Endodermal cell (in vitro differentiated cells): Measurements from ENCODE around the gene YY2. TPM values are rescaled to one million over a fixed set of nuclear protein-coding genes. Genes with fewer than 3 reads are reported as not detected.
"Not testable (repeated sequence)": the region's sequence is repeated elsewhere in the genome, so short reads cannot be mapped to it uniquely, and the experiment has no call there.

Experiments used
- DNase-seq: peaks from one replicate; pipeline ENCODE4 v3.0.0-alpha.2; 2017
- H3K27ac ChIP-seq: 2 replicates; pipeline ENCODE4 v1.5.1; 2013; ENCODE audit warnings: mild to moderate bottlenecking, low read depth, low read length, moderate library complexity
- H3K27me3 ChIP-seq: 2 replicates; pipeline ENCODE4 v1.6.1; 2013; ENCODE audit warnings: mild to moderate bottlenecking, low read length, moderate library complexity; ENCODE audit not compliant: insufficient read depth, control insufficient read depth, poor library complexity, severe bottlenecking
- H3K36me3 ChIP-seq: 2 replicates; pipeline ENCODE4 v1.7.0; 2013; ENCODE audit warnings: mild to moderate bottlenecking, low read length, moderate library complexity; ENCODE audit not compliant: control insufficient read depth, insufficient read depth
- H3K4me1 ChIP-seq: one replicate; pipeline ENCODE4 v1.7.0; 2013; ENCODE audit warnings: low read length; ENCODE audit not compliant: control insufficient read depth, insufficient read depth
- H3K4me3 ChIP-seq: 2 replicates; pipeline ENCODE4 v1.5.1; 2013; ENCODE audit warnings: mild to moderate bottlenecking, low read length, moderate library complexity
- H3K9ac ChIP-seq: 2 replicates; pipeline ENCODE4 v1.6.1; 2013; ENCODE audit warnings: mild to moderate bottlenecking, low read length, moderate library complexity; ENCODE audit not compliant: poor library complexity, severe bottlenecking; ENCODE audit errors: extremely low read depth
- H3K9me3 ChIP-seq: 2 replicates; pipeline ENCODE4 v1.6.1; 2013; ENCODE audit warnings: mild to moderate bottlenecking, low read length, moderate library complexity; ENCODE audit not compliant: control insufficient read depth
- H3K27ac Mint-ChIP-seq: 2 replicates; pipeline ENCODE4 v1.8.0; 2020; ENCODE audit warnings: mixed read lengths
- H3K27me3 Mint-ChIP-seq: 2 replicates; pipeline ENCODE4 v1.8.0; 2021; ENCODE audit warnings: mild to moderate bottlenecking, mixed read lengths; ENCODE audit not compliant: insufficient read depth
- H3K36me3 Mint-ChIP-seq: 2 replicates; pipeline ENCODE4 v1.8.0; 2020; ENCODE audit warnings: low read depth, mixed read lengths
- H3K4me1 Mint-ChIP-seq: 2 replicates; pipeline ENCODE4 v1.8.0; 2020; ENCODE audit warnings: mixed read lengths
- H3K4me3 Mint-ChIP-seq: 2 replicates; pipeline ENCODE4 v1.8.0; 2020; ENCODE audit warnings: mild to moderate bottlenecking, moderate library complexity, mixed read lengths
- H3K9me3 Mint-ChIP-seq: 2 replicates; pipeline ENCODE4 v1.8.0; 2020; ENCODE audit warnings: mild to moderate bottlenecking, mixed read lengths
- WGBS, 2 experiments: methylation state at CpG; one replicate each; pipeline versions ENCODE4 v1.1.5 to v1.1.7; 2013; ENCODE audit warnings: missing lambda C conversion rate in 2 of 2, mixed read lengths in 1 of 2; ENCODE audit not compliant: insufficient coverage in 1 of 2, insufficient read length in 1 of 2; 5-methylcytosine and 5-hydroxymethylcytosine counted together
- total RNA-seq, 2 donors: library from RNA; stranded (reverse); fragmentation: NEBNext Ultra II Directional in 1 of 2; extraction: Animal tissue kit (Norgen Biotek cat#: 25700) in 1 of 2; gene quantifications; 2 replicates in 1 of 2; 3 replicates in 1 of 2; pipeline ENCODE4 v1.2.1, GENCODE V29; 2021
- TF ChIP-seq, protein P1 (sequence below): fragments of 200-600 bp; sonication (generic); conservative IDR thresholded peaks from 2 replicates; pipeline ENCODE4 v1.5.0; 2021; ENCODE audit warnings: antibody characterized with exemption, mild to moderate bottlenecking

The YY2 gene
- total RNA-seq, 2 donors from 2014 or later, result 1.4 to 1.9 TPM

DNA sequence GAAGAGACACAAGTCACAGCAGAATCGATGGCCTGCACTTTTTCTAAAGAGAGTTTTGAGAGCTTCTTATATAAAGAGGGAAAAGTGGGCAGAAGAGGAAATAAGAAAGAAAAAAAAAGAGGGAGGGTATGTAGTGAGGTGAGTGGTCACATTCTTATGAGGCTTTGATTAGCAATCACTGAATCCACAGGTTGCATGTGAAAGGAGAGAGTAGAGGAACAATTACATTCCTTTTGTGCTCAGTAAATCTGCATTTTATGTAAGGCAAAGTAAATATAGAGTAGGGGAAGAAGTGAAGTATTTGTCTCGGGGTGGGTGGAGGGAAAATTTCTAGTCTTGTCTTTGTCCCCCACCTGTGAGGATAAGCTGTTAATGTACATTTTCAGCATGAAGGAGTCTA is 43.2 kb upstream of the YY2 start:
- H3K9me3 ChIP-seq, result peaks cover 9% of the 10 kb centered on the region
- no peaks in the 10 kb centered on the region for H3K36me3 ChIP-seq
- H3K27ac ChIP-seq, result no peak overlapping the region
- TF ChIP-seq, protein P1, sequence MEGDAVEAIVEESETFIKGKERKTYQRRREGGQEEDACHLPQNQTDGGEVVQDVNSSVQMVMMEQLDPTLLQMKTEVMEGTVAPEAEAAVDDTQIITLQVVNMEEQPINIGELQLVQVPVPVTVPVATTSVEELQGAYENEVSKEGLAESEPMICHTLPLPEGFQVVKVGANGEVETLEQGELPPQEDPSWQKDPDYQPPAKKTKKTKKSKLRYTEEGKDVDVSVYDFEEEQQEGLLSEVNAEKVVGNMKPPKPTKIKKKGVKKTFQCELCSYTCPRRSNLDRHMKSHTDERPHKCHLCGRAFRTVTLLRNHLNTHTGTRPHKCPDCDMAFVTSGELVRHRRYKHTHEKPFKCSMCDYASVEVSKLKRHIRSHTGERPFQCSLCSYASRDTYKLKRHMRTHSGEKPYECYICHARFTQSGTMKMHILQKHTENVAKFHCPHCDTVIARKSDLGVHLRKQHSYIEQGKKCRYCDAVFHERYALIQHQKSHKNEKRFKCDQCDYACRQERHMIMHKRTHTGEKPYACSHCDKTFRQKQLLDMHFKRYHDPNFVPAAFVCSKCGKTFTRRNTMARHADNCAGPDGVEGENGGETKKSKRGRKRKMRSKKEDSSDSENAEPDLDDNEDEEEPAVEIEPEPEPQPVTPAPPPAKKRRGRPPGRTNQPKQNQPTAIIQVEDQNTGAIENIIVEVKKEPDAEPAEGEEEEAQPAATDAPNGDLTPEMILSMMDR, result no peak
- H3K27ac Mint-ChIP-seq, result peak overlapping the region; percentile 10
- peaks cover 3% of the 10 kb centered on the region for H3K27me3 Mint-ChIP-seq
- H3K4me3 Mint-ChIP-seq, result no peak overlapping the region
- peaks cover 45% of the 10 kb centered on the region for H3K4me1 Mint-ChIP-seq
- no peak for DNase-seq
- peaks cover 27% of the 10 kb centered on the region for H3K9me3 Mint-ChIP-seq
- H3K9ac ChIP-seq, result no peak overlapping the region
- WGBS, 2 experiments, result 69 to 92% methylated on average over 2 of the region's 2 CpGs
- H3K27me3 ChIP-seq, result no peaks in the 10 kb centered on the region
- H3K4me3 ChIP-seq, result no peak overlapping the region
- H3K36me3 Mint-ChIP-seq, result peaks cover 3% of the 10 kb centered on the region
- H3K4me1 ChIP-seq, result peaks cover 9% of the 10 kb centered on the region

DNA sequence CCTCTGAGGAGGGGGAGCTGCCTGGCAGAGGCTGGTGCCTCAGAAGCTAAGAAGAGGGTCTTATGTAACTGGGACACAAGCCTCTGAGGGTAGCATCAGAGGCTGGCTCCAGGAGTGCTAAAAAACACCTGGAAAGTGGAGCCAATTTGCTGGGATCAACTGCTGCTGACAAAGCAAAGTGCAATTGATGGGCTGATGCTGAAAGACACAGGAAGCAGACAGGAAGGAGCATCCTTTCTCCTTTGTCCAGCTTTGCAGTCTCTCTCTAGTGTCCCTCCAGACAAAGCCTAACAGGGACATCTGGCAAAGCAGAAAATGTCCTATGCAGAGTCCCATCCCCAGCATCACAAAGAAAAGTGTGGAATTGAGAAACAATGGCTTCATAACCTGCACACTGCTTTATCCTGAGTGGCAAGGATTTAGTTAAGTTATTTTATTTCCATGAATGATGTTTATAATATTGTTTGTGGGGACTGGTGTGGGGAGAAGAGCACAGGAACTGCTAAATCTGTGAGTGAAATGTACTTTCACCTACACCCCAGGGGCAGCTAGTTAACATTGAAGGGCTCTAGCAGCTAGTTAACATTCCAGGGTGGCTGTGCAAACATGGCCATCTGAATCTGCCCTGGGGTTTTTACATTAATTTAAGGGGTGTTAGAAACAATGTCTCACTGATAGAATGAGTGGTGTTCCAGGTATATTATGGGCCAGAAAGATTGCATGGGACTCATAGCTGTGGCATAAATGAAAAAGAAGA is 42.0 kb upstream of the YY2 start:
- peaks cover 21% of the 10 kb centered on the region for H3K9me3 Mint-ChIP-seq
- Histone ChIP-seq H3K36me3 (no peaks in the 10 kb centered on the region), H3K9ac (no peak overlapping the region), H3K27ac (no peak overlapping the region), H3K9me3 (peaks cover 9% of the 10 kb centered on the region), H3K4me1 (peaks cover 9% of the 10 kb centered on the region), H3K27me3 (no peaks in the 10 kb centered on the region), H3K4me3 (no peak overlapping the region)
- H3K27me3 Mint-ChIP-seq, result peaks cover 3% of the 10 kb centered on the region
- DNase-seq, result peak; percentile 54
- H3K27ac Mint-ChIP-seq, result peak overlapping the region; percentile 83
- H3K4me1 Mint-ChIP-seq, result peaks cover 48% of the 10 kb centered on the region
- TF ChIP-seq, protein P1, result no peak
- H3K4me3 Mint-ChIP-seq, result no peak overlapping the region
- peaks cover 3% of the 10 kb centered on the region for H3K36me3 Mint-ChIP-seq

DNA sequence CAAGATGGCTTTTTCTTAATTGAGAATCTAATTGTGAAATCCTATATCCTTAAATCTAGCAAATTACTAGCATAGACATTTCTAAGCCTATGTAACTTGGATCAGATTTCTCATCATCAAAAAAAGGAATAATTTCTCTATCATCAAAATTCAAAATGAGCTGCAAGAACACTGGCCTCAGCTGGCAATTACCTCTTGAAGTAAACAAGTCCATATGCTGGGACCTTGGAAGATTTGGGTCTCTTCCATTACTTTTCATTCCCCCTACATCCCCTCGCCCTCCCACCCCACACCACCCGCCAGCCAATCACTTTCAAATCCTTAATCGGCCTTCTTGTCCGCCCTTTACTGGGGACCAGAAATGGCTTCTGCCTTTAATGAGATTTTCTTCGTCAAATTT is 39.7 kb upstream of the YY2 start:
- no peaks in the 10 kb centered on the region for H3K36me3 ChIP-seq
- H3K4me1 Mint-ChIP-seq, result peaks cover 48% of the 10 kb centered on the region
- H3K9me3 Mint-ChIP-seq, result peaks cover 9% of the 10 kb centered on the region
- H3K27me3 ChIP-seq, result no peaks in the 10 kb centered on the region
- H3K27ac Mint-ChIP-seq, result no peak overlapping the region
- TF ChIP-seq, protein P1, result no peak
- H3K9ac ChIP-seq, result no peak overlapping the region
- 87% methylated on average over 5 of the region's 5 CpGs; no CpG with 5 or more reads in 1 of the 2 experiments for WGBS, 2 experiments
- DNase-seq, result no peak
- peaks cover 3% of the 10 kb centered on the region for H3K36me3 Mint-ChIP-seq
- H3K9me3 ChIP-seq, result peaks cover 9% of the 10 kb centered on the region
- no peak overlapping the region for H3K4me3 ChIP-seq
- H3K27ac ChIP-seq, result no peak overlapping the region
- peaks cover 3% of the 10 kb centered on the region for H3K27me3 Mint-ChIP-seq
- H3K4me3 Mint-ChIP-seq, result no peak overlapping the region
- peaks cover 9% of the 10 kb centered on the region for H3K4me1 ChIP-seq

DNA sequence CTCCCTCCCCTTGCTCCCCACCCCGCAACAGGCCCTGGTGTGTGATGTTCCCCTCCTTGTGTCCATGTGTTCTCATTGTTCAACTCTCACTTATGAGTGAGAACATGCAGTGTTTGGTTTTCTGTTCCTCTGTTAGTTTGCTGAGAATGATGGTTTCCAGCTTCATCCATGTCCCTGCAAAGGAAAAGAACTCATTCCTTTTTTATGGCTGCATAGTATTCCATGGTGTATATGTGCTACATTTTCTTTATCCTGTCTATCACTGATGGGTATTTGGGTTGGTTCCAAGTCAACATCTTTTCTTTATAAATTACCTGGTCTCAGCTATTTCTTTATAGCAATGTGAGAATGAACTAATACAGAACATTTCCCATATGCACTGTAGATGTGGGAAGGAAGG is 35.6 kb upstream of the YY2 start:
- H3K27me3 Mint-ChIP-seq, H3K36me3 Mint-ChIP-seq, DNase-seq, H3K9me3 Mint-ChIP-seq, H3K4me3 ChIP-seq, H3K27ac ChIP-seq, H3K9ac ChIP-seq, H3K4me1 ChIP-seq, H3K27me3 ChIP-seq, H3K36me3 ChIP-seq, H3K27ac Mint-ChIP-seq, H3K9me3 ChIP-seq, H3K4me3 Mint-ChIP-seq: not testable (repeated sequence)
- H3K4me1 Mint-ChIP-seq, result peaks cover 17% of the 10 kb centered on the region
- 100% methylated on average over 1 of the region's 1 CpG; no CpG with 5 or more reads in 1 of the 2 experiments for WGBS, 2 experiments
